Mucosa of gallbladder (tissue), 1 donor: ENCODE data around the gene NSG1. TPM values are rescaled to one million over a fixed set of nuclear protein-coding genes. Genes with fewer than 3 reads are reported as not detected.

ENCODE experiments used
- DNase-seq: peaks from one replicate; pipeline ENCODE4 v3.0.0-alpha.2; 2020; ENCODE audit warnings: low spot score
- total RNA-seq: library from RNA; stranded (reverse); gene quantifications from one replicate; pipeline ENCODE4 v1.2.1, GENCODE V29; 2021
- donor health status: DM: no; HTN: no; CAD: no.

NSG1 gene
- total RNA-seq, 1 donor from 2014 or later = 1.6 TPM

DNA sequence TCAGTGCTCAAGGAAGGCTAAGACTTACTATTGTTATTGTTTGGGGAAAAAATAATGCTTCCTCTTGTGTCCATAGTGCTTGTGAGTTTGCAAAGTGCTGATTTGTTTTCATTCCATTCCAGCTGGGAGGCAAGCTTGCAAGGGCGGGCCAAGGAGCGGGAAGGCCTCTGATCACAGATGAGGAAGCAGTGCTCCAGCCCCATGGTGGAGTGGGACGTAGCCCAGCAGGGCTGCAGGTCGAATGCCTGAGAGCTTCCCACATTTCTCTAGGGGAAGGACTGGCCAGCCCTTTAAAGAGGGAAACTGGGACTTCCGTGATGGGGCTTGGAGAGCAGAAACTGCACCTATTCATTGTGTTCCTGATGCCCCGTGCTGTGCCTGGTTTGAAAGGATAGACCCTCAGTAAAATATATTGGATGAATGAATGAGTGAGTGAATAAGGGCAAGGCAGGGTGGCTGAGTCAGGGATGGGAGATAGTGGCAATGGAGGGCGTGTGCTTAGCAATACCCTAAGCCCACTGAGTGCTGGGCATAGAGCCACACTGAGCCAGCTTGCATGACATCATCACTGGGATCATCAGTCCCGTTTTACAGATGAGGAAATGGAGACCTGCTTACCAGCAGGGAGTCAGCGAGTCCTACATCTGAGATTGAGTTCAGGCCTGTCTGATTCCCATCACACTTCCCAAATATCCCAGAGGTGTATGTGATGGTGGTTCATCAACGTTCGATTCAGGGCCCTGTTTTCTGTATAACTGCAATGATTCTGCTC is 17.9 kb upstream of the NSG1 start:
- DNase-seq = no peak

DNA sequence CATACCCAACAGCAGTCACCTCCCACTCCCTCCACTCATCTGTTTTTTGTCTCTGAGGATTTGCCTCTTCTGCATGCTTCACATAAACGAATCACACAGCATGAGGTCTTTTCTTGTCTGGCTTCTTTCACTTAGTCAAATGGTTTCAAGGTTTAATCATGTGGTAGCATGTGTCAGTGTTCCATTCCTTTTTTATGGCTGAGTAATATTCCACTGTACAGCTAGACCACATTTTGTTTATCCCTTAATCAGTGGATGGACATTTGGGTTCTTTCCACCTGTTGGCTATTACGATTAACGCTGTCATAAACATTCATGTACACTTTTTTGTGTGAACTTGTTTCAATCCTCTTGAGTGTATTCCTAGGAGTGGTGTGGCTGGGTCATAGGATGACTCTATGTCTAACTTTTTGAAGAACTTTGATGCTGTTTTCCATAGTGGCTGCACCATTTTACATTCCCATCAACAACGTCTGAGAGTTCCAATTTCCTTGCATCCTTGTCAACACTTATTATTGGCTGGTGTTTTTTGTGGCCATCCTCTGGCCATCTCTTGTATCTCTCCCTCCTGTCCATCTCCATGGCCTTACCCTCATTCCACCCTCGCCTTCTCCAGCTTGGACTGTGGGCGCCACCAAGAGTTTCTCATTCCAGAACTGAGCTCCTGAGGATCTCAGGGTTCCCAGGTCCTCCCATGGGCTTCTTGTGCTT is 12.4 kb upstream of the NSG1 start:
- DNase-seq = no peak

DNA sequence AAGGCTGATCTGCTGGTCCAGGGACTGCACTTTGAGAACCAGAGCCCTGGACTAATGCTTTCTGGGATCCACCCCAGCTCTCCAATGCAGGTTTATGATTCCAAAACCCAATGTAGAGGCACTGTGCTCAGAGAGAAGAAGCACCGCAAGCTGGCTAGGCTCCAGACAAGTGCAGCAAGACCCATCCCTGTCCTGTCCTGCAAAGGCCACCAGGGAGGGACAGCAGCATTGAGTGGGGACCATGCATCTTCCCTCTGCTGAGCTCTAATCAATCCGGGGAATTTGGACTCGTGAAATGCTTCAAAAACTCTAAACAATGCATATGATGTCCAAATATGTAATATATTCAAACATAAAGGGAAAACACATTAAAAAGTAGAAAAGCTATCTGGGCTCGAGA is 10.8 kb upstream of the NSG1 start:
- no peak for DNase-seq

DNA sequence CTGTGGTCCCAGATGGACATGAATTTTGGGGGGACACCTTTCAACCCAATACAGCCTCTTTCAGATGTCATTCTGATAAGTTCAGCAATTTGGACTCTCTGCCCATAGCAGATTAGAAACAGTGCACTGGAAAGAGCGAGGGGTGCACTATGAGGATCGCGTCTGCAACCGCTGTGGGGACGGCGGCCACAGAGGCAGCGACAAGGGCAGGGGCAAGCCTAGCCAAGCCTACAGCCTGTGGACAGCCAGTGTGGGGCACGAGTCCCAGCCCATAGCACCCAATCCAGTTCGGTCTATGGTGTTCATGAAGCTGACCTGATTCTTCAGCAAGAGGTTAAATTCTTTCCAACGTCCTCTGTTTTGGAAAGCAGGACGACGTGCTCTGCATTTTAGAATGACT is 9.7 kb upstream of the NSG1 start:
- no peak for DNase-seq

DNA sequence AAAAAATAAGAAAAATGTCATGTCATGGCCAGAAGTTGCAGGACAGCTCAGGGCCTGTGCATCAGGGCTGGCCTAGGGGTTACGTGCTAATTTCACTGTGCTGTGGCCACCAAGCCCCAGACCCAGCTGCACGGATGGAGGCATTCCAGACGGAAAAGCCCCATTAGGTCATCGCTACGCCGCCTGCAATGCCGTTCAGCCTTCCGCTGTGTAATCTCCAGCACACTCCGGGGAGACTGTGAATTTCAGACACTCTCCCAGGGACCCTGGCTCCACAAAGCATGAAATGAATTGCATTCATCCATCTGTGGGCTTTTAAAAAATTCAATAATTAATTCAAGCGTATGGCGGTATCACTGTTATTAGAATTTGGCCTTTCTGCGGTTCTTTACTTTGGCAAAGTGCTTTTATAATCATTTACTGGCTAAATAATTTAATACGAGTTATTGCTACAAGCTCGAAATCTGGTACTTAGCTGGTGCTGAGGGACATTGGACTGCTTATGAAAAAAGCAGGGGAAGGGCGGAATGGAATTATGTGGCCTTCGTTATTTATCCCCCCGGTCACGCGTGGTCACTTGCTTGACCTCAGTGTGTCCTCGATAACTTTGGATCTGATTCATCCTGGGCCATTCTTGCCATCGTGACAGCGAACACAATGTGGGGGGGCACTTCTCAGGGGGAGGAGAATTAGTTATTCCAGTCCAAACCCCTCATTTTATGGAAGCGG is 9.0 kb upstream of the NSG1 start:
- no peak for DNase-seq

DNA sequence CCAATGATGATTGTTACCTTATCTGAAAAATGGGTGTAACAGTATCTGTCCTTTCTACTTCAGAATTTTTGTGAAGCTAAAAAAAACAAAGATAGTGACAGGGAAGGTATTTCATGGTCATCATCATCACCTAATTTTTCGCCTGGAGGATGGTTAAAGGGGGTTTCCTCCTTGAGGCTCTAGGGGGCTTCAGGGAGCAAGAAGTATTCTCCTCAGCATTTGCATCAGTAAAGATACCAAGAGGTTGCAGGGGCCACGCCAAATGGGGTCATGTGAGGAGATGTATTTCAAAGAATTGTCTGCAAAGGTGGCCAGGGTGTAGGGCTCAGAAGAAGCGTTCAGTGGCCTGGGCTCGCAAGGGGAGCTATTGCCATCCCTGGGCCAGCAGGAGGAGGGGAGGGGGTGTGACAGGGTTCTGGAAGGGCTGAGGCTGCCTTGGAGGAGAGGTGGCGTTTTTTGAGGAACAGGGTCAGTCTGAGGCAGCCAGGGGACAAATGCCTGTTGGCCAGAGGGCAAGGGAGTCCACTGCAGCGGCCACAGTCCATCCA is 7.3 kb upstream of the NSG1 start:
- no peak for DNase-seq

DNA sequence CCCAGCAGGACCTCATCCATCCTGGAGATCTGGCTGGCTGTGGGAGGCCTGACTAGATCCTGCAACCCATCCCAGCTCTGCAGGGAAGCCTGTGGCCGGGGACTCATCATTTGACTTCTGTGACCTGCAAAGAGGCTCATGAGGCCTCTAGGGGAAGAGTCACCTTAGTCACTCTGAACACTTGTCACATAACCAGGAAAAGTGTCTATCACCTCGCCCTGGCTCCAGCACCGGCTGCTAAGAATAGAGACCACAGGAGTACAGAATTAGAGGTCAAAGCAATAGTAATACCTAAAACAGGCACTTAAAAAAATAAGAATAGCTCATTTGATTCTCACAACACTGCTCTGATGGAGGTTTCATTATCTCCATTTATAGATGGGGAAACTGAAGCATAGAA is 3.8 kb upstream of the NSG1 start:
- no peak for DNase-seq

DNA sequence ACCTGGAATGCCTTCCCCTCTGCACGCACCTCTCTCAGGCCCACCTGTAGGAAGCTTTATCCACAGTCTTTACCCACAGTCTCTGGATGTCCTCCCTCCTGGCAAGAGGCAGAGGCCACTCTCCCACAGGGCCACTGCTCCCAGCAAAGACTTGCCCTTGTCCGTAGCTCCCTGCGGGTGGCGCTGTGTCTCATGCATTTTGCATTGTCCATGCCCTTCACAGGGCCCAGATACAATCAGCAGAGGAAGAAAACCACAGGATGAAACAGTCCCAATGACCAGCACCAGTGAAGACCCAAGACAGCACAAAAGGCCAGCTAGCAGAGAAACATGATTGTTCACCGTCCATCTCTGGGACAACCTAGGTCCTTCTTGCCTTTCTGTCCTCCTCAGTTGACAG is 2.1 kb upstream of the NSG1 start:
- DNase-seq = no peak

DNA sequence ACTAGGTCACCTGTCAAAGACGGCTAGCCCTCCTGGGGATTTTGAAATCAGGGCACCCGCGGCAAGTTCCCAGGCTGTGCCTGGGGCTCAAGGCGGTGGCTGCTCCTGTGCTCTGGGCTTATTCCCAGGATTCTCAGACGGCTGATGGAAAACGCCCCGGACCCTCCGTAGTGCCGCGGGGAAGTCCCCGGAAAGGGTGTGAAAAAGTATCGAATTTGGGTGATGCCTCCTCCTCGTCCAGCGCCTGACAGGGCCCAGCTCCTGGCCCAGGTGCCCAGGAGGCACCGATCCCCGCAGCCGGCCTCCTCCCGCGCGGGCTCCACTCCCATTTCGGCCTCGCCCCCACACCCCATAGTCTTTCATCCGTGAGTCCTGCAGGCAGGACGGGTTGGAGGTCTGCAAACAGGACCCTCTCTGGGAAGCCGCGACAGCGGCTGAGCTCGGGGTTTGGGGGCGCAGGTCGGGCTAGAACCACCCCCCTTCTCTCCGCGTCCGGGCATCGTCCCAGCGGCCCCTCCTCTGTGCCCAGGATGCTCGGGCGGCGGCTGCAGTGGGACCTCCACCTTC is 1.1 kb upstream of the NSG1 start:
- no peak for DNase-seq

DNA sequence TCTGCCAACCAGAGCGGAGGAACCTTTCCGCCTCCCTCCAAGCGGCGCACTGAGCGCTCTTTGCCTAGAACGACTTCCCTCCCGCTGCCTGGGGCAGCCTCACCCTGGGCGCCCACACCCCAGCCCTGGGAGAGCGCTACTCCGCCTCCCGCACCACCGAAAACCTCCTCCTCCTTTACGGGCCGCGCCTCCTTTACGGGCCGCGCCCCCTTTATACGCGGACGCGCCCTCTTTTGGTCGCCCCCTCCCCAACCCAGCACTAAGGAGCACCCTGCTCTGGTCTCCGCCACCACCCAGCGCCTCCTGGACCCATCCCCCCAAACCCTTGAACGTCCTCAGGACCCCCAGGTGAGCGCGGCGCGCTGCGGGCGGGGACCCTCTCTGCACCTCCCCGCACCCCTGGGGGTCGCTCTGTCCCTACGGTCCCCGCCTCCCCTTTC is 586 bp upstream of the NSG1 start:
- no peak for DNase-seq

DNA sequence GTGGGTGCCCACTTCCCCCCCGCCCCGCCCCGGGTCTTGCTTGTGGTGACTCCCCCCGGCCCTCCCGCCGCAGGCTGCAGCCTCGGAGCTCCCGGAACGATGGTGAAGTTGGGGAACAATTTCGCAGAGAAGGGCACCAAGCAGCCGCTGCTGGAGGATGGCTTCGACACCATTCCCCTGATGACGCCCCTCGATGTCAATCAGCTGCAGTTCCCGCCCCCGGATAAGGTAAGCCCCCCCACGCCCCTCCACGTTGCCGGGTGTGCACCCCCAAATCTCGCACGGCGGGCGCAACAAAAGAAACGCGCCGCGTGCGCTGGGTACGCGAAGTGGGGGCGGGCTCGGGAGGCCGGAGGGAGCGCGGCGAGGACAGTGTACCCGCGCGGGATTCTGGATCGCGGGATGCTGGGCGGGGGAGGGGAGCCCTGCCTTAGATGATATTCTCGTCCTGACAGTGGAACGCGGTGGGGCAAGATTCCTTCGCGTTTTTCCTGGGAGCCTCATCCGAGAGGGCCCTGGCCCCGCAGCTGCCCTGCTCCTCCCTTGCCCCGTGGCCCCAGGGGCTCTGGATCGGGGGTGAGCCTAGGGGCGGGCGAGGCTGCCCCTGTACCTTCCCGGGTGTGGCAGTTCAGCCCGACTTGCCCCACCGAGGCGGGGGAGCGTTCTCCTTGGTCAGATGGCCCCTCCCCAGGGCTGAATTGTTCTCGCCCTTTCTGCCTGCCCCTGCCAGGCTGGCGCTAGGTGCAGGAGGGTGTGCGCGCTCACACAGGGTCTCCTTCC is 819 bp downstream of the NSG1 start:
- no peak for DNase-seq

DNA sequence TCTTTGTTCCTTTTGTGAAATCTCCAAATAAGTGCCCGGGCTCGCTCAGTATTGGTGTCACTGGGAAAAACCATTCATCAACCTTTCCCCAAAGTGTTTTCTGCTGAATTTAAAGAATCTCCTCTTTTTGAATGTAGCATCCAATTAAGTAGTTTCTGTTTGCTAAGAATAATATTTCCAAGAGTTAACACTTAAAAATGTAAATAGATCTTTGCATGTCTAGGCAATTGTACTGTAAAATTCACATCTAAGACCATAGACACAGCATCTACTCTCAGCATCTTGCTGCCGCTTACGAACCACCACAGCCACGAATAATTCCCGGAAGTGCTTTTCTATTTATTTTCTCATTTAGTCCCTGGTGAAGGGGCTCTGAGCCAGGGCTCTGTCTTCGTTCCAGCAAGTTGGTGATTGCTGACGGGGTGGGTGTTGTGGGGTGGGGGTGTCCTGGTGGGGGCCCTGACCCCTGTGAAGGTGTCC is 1.4 kb downstream of the NSG1 start:
- no peak for DNase-seq

DNA sequence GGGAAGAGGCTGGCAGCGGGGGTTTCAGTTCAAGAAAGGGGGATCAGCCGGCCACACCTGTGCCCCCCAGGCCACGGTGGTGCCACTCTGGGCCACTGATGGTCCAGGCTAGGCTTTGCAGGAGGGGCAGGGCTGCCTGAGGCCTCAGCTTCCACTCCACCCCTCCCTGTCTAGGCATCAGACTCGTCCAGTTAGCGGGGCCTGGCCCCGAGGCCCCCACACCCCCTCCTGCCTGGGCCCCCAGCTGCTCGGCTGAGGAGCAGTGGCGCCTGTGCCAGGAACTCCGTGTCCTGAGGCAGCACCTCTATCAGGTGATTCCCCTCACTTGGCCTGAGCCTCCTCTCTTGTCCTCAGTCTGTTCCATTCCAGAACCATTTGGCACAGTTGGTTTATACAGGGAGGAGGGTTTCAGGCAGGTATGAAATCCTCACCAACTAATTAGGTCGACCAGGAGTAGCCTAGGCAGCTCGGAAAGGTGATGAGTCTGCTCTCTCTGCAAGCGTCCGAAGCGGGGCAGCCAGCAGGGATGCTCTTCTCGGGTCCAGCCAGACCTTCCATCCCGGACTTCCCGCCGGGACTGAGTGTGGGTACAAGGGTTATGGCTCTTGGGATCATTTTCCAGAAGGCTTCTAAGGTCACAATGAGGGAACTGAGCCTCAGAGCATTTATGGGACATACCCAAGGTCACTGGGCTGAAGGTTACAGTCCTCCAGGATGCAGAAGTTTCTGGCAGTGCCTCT is 2.1 kb downstream of the NSG1 start:
- DNase-seq = no peak

DNA sequence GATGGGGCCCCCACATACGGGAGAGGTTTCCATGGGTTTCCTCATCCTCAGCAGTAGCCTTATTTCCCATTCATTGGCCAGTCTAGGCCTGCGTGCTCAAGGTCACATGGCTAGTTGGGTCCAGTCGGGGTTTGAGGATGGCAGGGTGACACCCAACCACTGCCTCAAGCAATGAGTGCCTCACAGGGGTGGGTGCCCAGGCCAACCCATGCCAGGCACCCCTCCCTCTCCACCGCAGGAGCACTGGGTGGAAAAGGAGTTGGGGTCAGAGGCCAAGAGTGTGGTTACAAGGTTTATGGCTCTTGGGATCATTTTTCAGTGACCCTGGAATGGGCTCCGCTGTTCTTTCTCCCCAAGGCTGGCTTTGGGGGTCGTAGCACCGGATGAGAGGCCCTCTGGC is 3.1 kb downstream of the NSG1 start:
- no peak for DNase-seq

DNA sequence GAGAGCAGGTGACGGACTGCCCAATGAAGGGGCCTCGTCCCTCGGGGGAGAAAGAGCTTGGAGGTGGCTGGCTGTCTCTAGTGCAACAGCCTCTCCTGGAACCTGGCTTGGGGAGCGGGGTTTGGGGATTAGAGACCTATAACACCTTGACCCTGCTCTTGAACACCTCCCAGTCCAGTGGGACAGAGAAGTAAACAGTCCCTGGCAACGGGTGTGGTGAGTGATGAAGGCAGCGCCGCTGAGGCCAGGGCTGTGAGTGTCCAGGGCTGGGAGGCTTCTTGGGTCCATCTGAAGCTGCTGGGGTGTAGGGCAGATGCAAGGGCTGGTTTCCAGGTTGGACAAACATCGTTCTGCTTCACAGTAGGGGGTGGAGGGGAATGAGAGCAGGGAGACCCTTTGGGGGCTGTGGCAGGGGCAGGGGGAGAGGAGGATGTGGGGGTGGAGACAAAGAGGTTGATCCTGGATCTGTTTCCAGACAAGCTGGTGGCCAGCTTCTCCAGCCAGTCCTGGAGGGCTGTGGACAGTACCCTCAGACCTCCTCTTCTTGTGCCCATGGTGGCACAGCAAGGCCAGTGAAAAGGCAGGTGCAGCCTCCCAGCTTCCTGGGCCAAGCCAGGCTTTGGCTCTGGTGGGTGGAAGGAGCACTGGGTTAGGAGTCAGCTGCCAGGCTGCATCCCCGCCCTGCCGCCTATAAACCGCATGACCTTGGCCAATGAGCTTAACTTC is 3.8 kb downstream of the NSG1 start:
- DNase-seq = no peak

DNA sequence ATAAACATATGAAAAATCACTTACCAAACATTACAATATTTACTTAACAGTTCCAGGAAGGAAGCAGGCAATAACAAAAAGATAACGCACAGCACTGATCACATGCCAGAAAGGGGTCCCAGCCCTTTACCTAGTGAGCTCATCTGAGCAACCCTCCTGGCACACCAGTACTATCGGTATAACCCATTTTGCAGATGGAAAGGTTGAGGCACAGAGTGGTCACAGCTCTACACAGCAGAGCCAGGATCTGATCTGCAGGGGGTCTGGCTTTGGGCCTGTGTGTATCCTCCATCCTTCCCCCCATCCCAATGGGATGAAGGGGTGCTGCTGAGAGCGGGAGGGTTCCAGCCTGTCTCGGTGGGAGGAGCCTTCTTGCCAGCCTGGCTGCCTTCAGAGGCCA is 5.0 kb downstream of the NSG1 start:
- no peak for DNase-seq

DNA sequence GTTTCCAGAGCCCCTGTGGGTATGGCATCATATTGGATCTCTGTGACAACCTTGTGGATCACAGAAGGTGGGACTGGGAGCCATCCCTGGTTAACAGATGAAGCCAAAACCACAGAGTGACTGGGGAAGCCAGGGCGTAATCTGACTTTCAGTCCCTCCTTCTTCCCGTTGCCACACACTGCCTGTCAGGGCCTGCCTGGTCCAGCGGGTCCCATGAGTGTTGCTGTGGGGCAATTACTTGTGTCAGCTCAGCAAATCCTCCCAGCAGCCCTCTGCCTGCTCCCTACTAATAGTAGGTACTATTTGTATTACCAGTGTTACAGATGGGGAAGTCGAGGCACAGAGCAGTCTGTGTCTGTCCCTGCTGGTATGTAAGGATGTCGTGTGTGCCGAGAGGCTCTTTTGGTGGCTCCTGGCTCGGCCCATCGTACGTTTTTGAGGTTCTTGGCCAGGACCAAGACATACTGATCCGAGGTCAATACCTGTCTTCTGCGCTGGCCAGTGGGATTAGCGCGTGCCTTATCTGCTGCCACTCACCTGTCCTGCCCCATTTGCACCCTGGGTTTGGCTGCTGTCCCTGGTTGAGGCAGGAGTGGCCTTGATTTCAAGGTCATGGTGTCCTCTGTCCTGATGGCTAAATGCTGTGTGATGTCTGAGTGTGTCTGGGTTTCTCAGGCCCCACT is 5.7 kb downstream of the NSG1 start:
- DNase-seq = no peak

DNA sequence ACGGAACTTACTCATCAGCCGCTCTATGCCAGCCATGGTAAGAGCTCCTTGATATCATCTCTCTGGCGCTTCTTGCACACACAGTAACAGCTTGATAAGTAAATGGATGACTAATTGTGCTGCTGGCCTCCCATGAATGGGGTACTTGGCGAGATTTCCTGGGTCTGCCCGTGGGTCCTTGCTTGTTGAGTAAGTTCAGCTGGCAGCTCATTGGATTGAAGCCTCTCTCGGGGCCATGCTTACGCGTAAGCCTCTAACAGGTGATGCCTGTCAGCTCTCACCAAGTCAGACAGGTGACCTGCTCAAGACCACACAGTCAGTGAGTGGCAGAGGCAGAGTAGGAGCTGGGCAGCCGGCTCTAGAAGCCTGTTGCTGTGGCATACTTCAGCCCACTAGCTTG is 7.7 kb downstream of the NSG1 start:
- DNase-seq = no peak

DNA sequence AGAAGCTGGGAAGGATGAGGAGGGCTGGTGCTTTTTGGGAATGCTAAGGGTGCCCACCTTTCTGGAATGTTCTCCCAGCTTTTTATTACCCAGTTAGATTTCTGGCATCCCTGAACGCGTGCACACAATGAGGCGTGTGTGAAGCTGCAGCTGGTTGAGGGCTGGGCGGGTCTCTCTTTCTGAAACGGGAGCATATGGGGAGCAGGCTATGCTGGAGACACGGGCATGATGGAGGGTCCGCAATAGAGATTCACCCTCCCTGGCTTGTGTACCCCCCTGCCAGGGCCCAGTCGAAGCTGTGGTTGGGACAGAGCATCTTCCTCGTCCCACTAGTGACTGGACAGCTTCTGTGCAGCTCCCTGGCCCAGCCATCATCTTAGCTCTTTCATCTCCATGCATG is 8.5 kb downstream of the NSG1 start:
- no peak for DNase-seq
